Mesenchymal stem cell (in vitro differentiated cells and primary cell): ENCODE data around the gene ENPP3.

Source experiments
- DNase-seq: peaks from one replicate; pipeline ENCODE4 v3.0.0-alpha.2; 2013
- H2AFZ ChIP-seq: one replicate; pipeline ENCODE4 v1.6.1; 2013; ENCODE audit warnings: low read depth, mild to moderate bottlenecking, control low read depth, inconsistent platforms, low read length, moderate library complexity
- H2AK5ac ChIP-seq: 2 replicates; pipeline ENCODE4 v1.6.1; 2013; ENCODE audit warnings: low read length, moderate library complexity, mild to moderate bottlenecking, inconsistent platforms; ENCODE audit not compliant: severe bottlenecking
- H2BK120ac ChIP-seq: one replicate; pipeline ENCODE4 v1.6.1; 2013; ENCODE audit warnings: low read depth, mild to moderate bottlenecking, inconsistent platforms, low read length, moderate library complexity
- H2BK12ac ChIP-seq, 2 experiments: one replicate each; pipeline ENCODE4 v1.6.1; 2013; ENCODE audit warnings: inconsistent platforms in 2 of 2, low read length in 2 of 2, mild to moderate bottlenecking in 2 of 2, moderate library complexity in 2 of 2, control low read depth in 1 of 2
- H2BK15ac ChIP-seq: one replicate; pipeline ENCODE4 v1.6.1; 2013; ENCODE audit warnings: mild to moderate bottlenecking, low read depth, inconsistent platforms; ENCODE audit not compliant: poor library complexity, severe bottlenecking
- H2BK5ac ChIP-seq: 2 replicates; pipeline ENCODE4 v1.6.1; 2013; ENCODE audit warnings: low read depth, mild to moderate bottlenecking, low read length, control low read depth, inconsistent platforms; ENCODE audit not compliant: poor library complexity, severe bottlenecking
- H3K14ac ChIP-seq, 2 experiments: one replicate each; pipeline ENCODE4 v1.6.1; 2013; ENCODE audit warnings: inconsistent platforms in 2 of 2, low read length in 2 of 2, control low read depth in 1 of 2, mild to moderate bottlenecking in 1 of 2, moderate library complexity in 1 of 2
- H3K18ac ChIP-seq, 2 experiments: one replicate each; pipeline ENCODE4 v1.6.1; 2013; ENCODE audit warnings: inconsistent platforms in 2 of 2, low read length in 2 of 2, control low read depth in 1 of 2, low read depth in 1 of 2, mild to moderate bottlenecking in 1 of 2
- H3K23ac ChIP-seq, 2 experiments: one replicate each; pipeline ENCODE4 v1.6.1; 2013; ENCODE audit warnings: inconsistent platforms in 2 of 2, low read length in 2 of 2, mild to moderate bottlenecking in 2 of 2, moderate library complexity in 2 of 2, control low read depth in 1 of 2
- H3K27ac ChIP-seq: 2 replicates; pipeline ENCODE4 v1.5.1; 2013; ENCODE audit warnings: mild to moderate bottlenecking, moderate library complexity, low read length, control low read depth, inconsistent platforms; ENCODE audit not compliant: poor library complexity, severe bottlenecking
- H3K27me3 ChIP-seq, 2 experiments: 2 replicates each; pipeline versions ENCODE4 v1.6.1 to v1.7.0; 2013; ENCODE audit warnings: low read length in 2 of 2, mild to moderate bottlenecking in 2 of 2, moderate library complexity in 2 of 2, control low read depth in 1 of 2, inconsistent platforms in 1 of 2; ENCODE audit not compliant: control insufficient read depth in 1 of 2, insufficient read depth in 1 of 2
- H3K36me3 ChIP-seq, 2 experiments: 2 replicates each; pipeline versions ENCODE4 v1.6.1 to v1.7.0; 2013; ENCODE audit warnings: low read length in 2 of 2, control low read depth in 1 of 2, inconsistent platforms in 1 of 2, low read depth in 1 of 2, mild to moderate bottlenecking in 1 of 2; ENCODE audit not compliant: insufficient read depth in 2 of 2, control insufficient read depth in 1 of 2
- H3K4ac ChIP-seq, 2 experiments: one replicate each; pipeline ENCODE4 v1.6.1; 2013; ENCODE audit warnings: inconsistent platforms in 2 of 2, low read length in 2 of 2, mild to moderate bottlenecking in 2 of 2, moderate library complexity in 2 of 2, control low read depth in 1 of 2, low read depth in 1 of 2
- H3K4me1 ChIP-seq: 2 replicates; pipeline ENCODE4 v1.6.1; 2013; ENCODE audit warnings: low read depth, low read length, control low read depth; ENCODE audit not compliant: control insufficient read depth, insufficient read depth
- H3K4me2 ChIP-seq: 2 replicates; pipeline ENCODE4 v1.6.1; 2013; ENCODE audit warnings: low read length, mild to moderate bottlenecking, inconsistent platforms; ENCODE audit not compliant: poor library complexity, severe bottlenecking
- H3K4me3 ChIP-seq, 2 experiments: 2 replicates each; pipeline versions ENCODE4 v1.5.1 to v1.7.0; 2013; ENCODE audit warnings: low read length in 2 of 2, mild to moderate bottlenecking in 2 of 2, control low read depth in 1 of 2, low read depth in 1 of 2; ENCODE audit not compliant: insufficient read depth in 1 of 2
- H3K79me1 ChIP-seq: replicated peaks from 2 replicates; pipeline ENCODE4 v1.6.1; 2013; ENCODE audit warnings: mild to moderate bottlenecking, control low read depth, low read length, inconsistent platforms; ENCODE audit not compliant: poor library complexity, severe bottlenecking
- H3K9ac ChIP-seq: 2 replicates; pipeline ENCODE4 v1.7.0; 2013; ENCODE audit warnings: mild to moderate bottlenecking, low read length, moderate library complexity
- H3K9me3 ChIP-seq: 2 replicates; pipeline ENCODE4 v1.7.0; 2013; ENCODE audit warnings: mild to moderate bottlenecking, low read length; ENCODE audit not compliant: control insufficient read depth
- H4K8ac ChIP-seq: one replicate; pipeline ENCODE4 v1.6.1; 2013; ENCODE audit warnings: inconsistent platforms, mild to moderate bottlenecking, low read length, moderate library complexity
- H4K91ac ChIP-seq: one replicate; pipeline ENCODE4 v1.6.1; 2013; ENCODE audit warnings: mild to moderate bottlenecking, low read length, inconsistent platforms
- WGBS: methylation state at CpG from one replicate; pipeline ENCODE4 v1.1.7; 2013; ENCODE audit warnings: mixed read lengths; 5-methylcytosine and 5-hydroxymethylcytosine counted together

ENPP3 gene

DNA sequence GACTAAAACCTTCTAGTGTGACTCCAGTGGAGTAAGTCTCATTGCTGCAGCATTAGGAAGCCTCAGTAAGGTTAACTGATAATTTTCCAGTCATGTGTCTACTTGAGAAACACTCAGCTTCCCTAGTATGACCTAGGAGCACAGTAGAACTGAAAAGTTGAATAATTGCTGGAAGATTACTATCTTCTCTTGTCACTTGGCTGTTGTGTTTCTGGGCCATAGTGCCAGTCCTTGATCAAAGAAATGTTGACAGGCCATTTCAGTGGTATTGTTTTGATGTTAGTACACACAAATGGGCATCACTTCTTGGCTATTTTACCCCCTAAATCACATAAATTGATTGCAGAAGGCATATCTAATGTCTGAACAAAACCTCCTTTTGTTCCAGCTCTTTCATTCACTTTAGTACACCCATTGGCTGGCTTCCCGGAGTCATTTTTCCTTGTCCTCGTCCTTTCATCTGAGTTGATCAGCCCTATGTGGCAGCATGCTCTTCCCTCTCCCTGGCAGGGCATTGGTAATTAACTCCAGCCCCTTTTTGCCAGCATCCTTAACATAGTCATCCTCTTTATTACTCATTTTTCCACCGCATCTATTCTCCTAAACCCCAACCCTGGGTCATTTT is 6.0 kb downstream of the ENPP3 start:
- no peaks in the 10 kb centered on the region for H3K4me1 ChIP-seq
- H2BK5ac ChIP-seq, result no peak overlapping the region
- no peak overlapping the region for H4K8ac ChIP-seq
- H2AK5ac ChIP-seq, result no peak overlapping the region
- no peak overlapping the region for H2AFZ ChIP-seq
- H3K4me2 ChIP-seq, result no peak overlapping the region
- H3K23ac ChIP-seq, result no peak overlapping the region
- no peaks in the 10 kb centered on the region for H3K27me3 ChIP-seq
- no peak overlapping the region for H3K9ac ChIP-seq
- H3K14ac ChIP-seq, result no peak overlapping the region
- H2BK12ac ChIP-seq, result no peak overlapping the region
- no peaks in the 10 kb centered on the region for H3K36me3 ChIP-seq
- H3K79me1 ChIP-seq, result no peaks in the 10 kb centered on the region
- no peak overlapping the region for H3K18ac ChIP-seq
- no peak for DNase-seq
- H3K27ac ChIP-seq, result no peak overlapping the region
- no peak overlapping the region for H3K4ac ChIP-seq
- no peak overlapping the region for H2BK15ac ChIP-seq
- WGBS, result 83% methylated on average over 3 of the region's 3 CpGs
- H3K9me3 ChIP-seq, result no peaks in the 10 kb centered on the region
- H2BK120ac ChIP-seq, result no peak overlapping the region
- H3K4me3 ChIP-seq, result no peak overlapping the region
- H4K91ac ChIP-seq, result no peak overlapping the region

DNA sequence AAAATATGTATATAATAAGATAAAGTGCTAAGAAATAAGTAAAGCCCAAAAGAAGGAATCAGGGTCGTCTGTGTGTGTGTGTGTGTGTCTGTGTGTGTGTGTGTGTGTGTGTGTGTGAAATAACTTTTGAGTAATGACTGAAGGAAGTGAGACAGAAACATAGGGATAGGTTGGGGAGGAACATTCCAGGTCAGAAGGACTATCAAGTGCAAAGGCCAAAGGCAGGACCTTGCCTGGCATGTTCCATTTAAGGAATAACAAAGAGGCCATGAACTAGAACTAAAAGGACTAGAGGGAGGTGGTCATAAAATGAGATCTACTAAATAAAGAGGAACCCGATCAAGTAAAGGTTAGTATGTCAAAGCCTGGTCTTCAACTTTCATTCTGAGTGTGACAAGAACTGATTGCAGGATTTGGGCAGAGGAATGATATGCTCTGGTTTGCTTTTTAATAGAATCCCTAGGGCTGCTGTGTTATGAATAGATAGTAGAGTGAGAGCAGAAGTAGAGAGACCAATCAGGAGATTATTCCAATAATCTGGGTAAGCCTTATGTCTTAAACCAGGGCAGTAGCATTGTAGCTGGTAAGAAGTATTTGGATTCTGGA is 6.9 kb downstream of the ENPP3 start:
- H3K9me3 ChIP-seq, result no peaks in the 10 kb centered on the region
- no peak overlapping the region for H3K4me2 ChIP-seq
- no peak overlapping the region for H2BK12ac ChIP-seq
- no peaks in the 10 kb centered on the region for H3K79me1 ChIP-seq
- DNase-seq, result no peak
- 73% methylated on average over 2 of the region's 2 CpGs for WGBS
- no peaks in the 10 kb centered on the region for H3K27me3 ChIP-seq
- H2AFZ ChIP-seq, result no peak overlapping the region
- no peak overlapping the region for H3K4me3 ChIP-seq
- H3K27ac ChIP-seq, result no peak overlapping the region
- no peak overlapping the region for H3K14ac ChIP-seq
- H4K8ac ChIP-seq, result no peak overlapping the region
- H3K9ac ChIP-seq, result no peak overlapping the region
- H3K18ac ChIP-seq, result no peak overlapping the region
- H3K23ac ChIP-seq, result no peak overlapping the region
- no peak overlapping the region for H4K91ac ChIP-seq
- H2BK15ac ChIP-seq, result no peak overlapping the region
- H3K4me1 ChIP-seq, result no peaks in the 10 kb centered on the region
- no peaks in the 10 kb centered on the region for H3K36me3 ChIP-seq
- no peak overlapping the region for H2AK5ac ChIP-seq
- no peak overlapping the region for H3K4ac ChIP-seq
- H2BK5ac ChIP-seq, result no peak overlapping the region
- no peak overlapping the region for H2BK120ac ChIP-seq

- Histone ChIP-seq H2AFZ (no peak overlapping the region), H2BK120ac (no peak overlapping the region), H3K9ac (no peak overlapping the region), H3K4ac (no peak overlapping the region), H3K4me3 (no peak overlapping the region), H4K91ac (no peak overlapping the region), H3K4me2 (no peak overlapping the region), H3K14ac (no peak overlapping the region), H3K23ac (no peak overlapping the region), H2BK12ac (no peak overlapping the region), H3K9me3 (no peaks in the 10 kb centered on the region), H3K4me1 (no peaks in the 10 kb centered on the region), H4K8ac (no peak overlapping the region), H2BK15ac (no peak overlapping the region), H3K36me3 (no peaks in the 10 kb centered on the region), H2BK5ac (no peak overlapping the region), H2AK5ac (no peak overlapping the region), H3K79me1 (no peaks in the 10 kb centered on the region), H3K27ac (no peak overlapping the region), H3K18ac (no peak overlapping the region), H3K27me3 (no peaks in the 10 kb centered on the region)
- DNase-seq, result no peak
- WGBS, result no CpG with 5 or more reads among the region's 1 CpG
These were observed 7.8 kb downstream of the ENPP3 start for GRCh38 chr6:131644921-131645320.

- Histone ChIP-seq H2BK15ac (no peak overlapping the region), H4K8ac (no peak overlapping the region), H3K9me3 (no peaks in the 10 kb centered on the region), H3K4ac (no peak overlapping the region), H2BK5ac (no peak overlapping the region), H3K14ac (no peak overlapping the region), H2AFZ (no peak overlapping the region), H3K23ac (no peak overlapping the region), H3K4me1 (no peaks in the 10 kb centered on the region), H4K91ac (no peak overlapping the region), H2BK12ac (no peak overlapping the region), H2AK5ac (no peak overlapping the region), H3K18ac (no peak overlapping the region), H3K36me3 (no peaks in the 10 kb centered on the region), H3K4me3 (no peak overlapping the region), H3K4me2 (no peak overlapping the region), H3K9ac (no peak overlapping the region), H3K27me3 (no peaks in the 10 kb centered on the region), H3K79me1 (no peaks in the 10 kb centered on the region), H3K27ac (no peak overlapping the region), H2BK120ac (no peak overlapping the region)
- no peak for DNase-seq
- 86% methylated on average over 1 of the region's 2 CpGs for WGBS
These were observed 8.7 kb downstream of the ENPP3 start for GRCh38 chr6:131645846-131646245.
